ENCODE measurements around the gene XRCC1.

The XRCC1 gene

GRCh38 chr19:43553656-43554055 lies 21.7 kb downstream of the XRCC1 start:
- Histone ChIP-seq H3K36me3 (replicated peaks; ENCODE audit: low read depth, low read length) (peaks cover 30% of the 10 kb centered on the region), H3K4me3 (ENCODE audit: low read length) (no peak overlapping the region), H3K9me3 (ENCODE audit: insufficient read depth, low read length) (no peaks in the 10 kb centered on the region), H4K20me1 (ENCODE audit: insufficient read depth, low read length) (0 out of 2 replicates have a peak, but pooled peaks cover 3% of the 10 kb centered on the region), H3K27me3 (ENCODE audit: low read depth, low read length) (no peaks in the 10 kb centered on the region), H3K27ac (ENCODE audit: low read length) (no peak overlapping the region), H3K9ac (ENCODE audit: low read length) (no peak overlapping the region), H3K4me1 (ENCODE audit: low read length) (no peaks in the 10 kb centered on the region), H3K4me2 (ENCODE audit: low read length) (no peak overlapping the region), H3K79me2 (ENCODE audit: low read length) (no peaks in the 10 kb centered on the region), H2AFZ (ENCODE audit: low read depth, low read length) (no peak overlapping the region)
- TF ChIP-seq EZH2phosphoT487 (IDR thresholded peaks at IDR 0.05; ENCODE audit: low read depth) (no peak), CTCF (IDR thresholded peaks at IDR 0.05; ENCODE audit: low read depth, low read length) (no peak)

- Histone ChIP-seq H3K79me2 (ENCODE audit: low read length) (no peaks in the 10 kb centered on the region), H3K9ac (ENCODE audit: low read length) (no peak overlapping the region), H3K9me3 (ENCODE audit: insufficient read depth, low read length) (no peaks in the 10 kb centered on the region), H2AFZ (ENCODE audit: low read depth, low read length) (no peak overlapping the region), H3K4me1 (ENCODE audit: low read length) (no peaks in the 10 kb centered on the region), H3K4me2 (ENCODE audit: low read length) (no peak overlapping the region), H3K4me3 (ENCODE audit: low read length) (no peak overlapping the region), H3K27ac (ENCODE audit: low read length) (no peak overlapping the region), H3K36me3 (replicated peaks; ENCODE audit: low read depth, low read length) (peaks cover 32% of the 10 kb centered on the region), H3K27me3 (ENCODE audit: low read depth, low read length) (no peaks in the 10 kb centered on the region), H4K20me1 (ENCODE audit: insufficient read depth, low read length) (0 out of 2 replicates have a peak, but pooled peaks cover 3% of the 10 kb centered on the region)
- no peak for TF ChIP-seq CTCF (IDR thresholded peaks at IDR 0.05; ENCODE audit: low read depth, low read length)
Measured at GRCh38 chr19:43552616-43553015, 22.7 kb downstream of the XRCC1 start.

- Histone ChIP-seq H2AFZ (ENCODE audit: low read depth, low read length) (no peak overlapping the region), H3K27me3 (ENCODE audit: low read depth, low read length) (no peaks in the 10 kb centered on the region), H3K4me2 (ENCODE audit: low read length) (no peak overlapping the region), H3K27ac (ENCODE audit: low read length) (no peak overlapping the region), H3K9me3 (ENCODE audit: insufficient read depth, low read length) (no peaks in the 10 kb centered on the region), H3K36me3 (replicated peaks; ENCODE audit: low read depth, low read length) (peaks cover 34% of the 10 kb centered on the region), H3K9ac (ENCODE audit: low read length) (no peak overlapping the region), H3K4me1 (ENCODE audit: low read length) (no peaks in the 10 kb centered on the region), H4K20me1 (ENCODE audit: insufficient read depth, low read length) (0 out of 2 replicates have a peak, but pooled peaks cover 3% of the 10 kb centered on the region), H3K79me2 (ENCODE audit: low read length) (no peaks in the 10 kb centered on the region), H3K4me3 (ENCODE audit: low read length) (no peak overlapping the region)
- TF ChIP-seq EZH2phosphoT487 (IDR thresholded peaks at IDR 0.05; ENCODE audit: low read depth) (no peak), CTCF (IDR thresholded peaks at IDR 0.05; ENCODE audit: low read depth, low read length) (no peak)
Measured at GRCh38 chr19:43552198-43552450, 23.2 kb downstream of the XRCC1 start.

- no peak for TF ChIP-seq EZH2phosphoT487 (IDR thresholded peaks at IDR 0.05; ENCODE audit: low read depth)
- no peak for TF ChIP-seq CTCF (IDR thresholded peaks at IDR 0.05; ENCODE audit: low read depth, low read length)
- H3K36me3 ChIP-seq (replicated peaks; ENCODE audit: low read depth, low read length), result peaks cover 34% of the 10 kb centered on the region
Measured at GRCh38 chr19:43551399-43552197, 23.7 kb downstream of the XRCC1 start.

More at GRCh38 chr19:43551399-43552197, 23.7 kb downstream of the XRCC1 start:
- H3K27me3 ChIP-seq (ENCODE audit: low read depth, low read length), result no peaks in the 10 kb centered on the region
- H3K4me2 ChIP-seq (ENCODE audit: low read length), result no peak overlapping the region
- no peaks in the 10 kb centered on the region for H3K4me1 ChIP-seq (ENCODE audit: low read length)
- no peak overlapping the region for H3K9ac ChIP-seq (ENCODE audit: low read length)
- H3K27ac ChIP-seq (ENCODE audit: low read length), result no peak overlapping the region
- H4K20me1 ChIP-seq (ENCODE audit: insufficient read depth, low read length), result 0 out of 2 replicates have a peak, but pooled peaks cover 3% of the 10 kb centered on the region
- no peaks in the 10 kb centered on the region for H3K9me3 ChIP-seq (ENCODE audit: insufficient read depth, low read length)
- H3K79me2 ChIP-seq (ENCODE audit: low read length), result no peaks in the 10 kb centered on the region
- H3K4me3 ChIP-seq (ENCODE audit: low read length), result no peak overlapping the region
- H2AFZ ChIP-seq (ENCODE audit: low read depth, low read length), result no peak overlapping the region
